Measurements from ENCODE around the gene IQSEC1. TPM values are rescaled to one million over a fixed set of nuclear protein-coding genes. Genes with fewer than 3 reads are reported as not detected.
A peak's percentile ranks its signal among the peaks of the same experiment; 100 is the strongest.

The IQSEC1 gene
- total RNA-seq, 2 donors from 2014 or later = 31.2 to 53.5 TPM

- Mint-ChIP-seq H3K4me1 (ENCODE audit: low read depth) (peaks cover 4% of the 10 kb centered on the region), H3K27me3 (ENCODE audit: low read depth) (no peaks in the 10 kb centered on the region), H3K27ac (no peak overlapping the region), H3K36me3 (ENCODE audit: insufficient read depth in 2 of 2) (no peaks in the 10 kb centered on the region), H3K4me3 (no peak overlapping the region), H3K9me3 (no peaks in the 10 kb centered on the region)
- DNase-seq (no peak), ATAC-seq (replicated peaks in 1 of 2) (no peak)
These were observed 21.6 kb downstream of the IQSEC1 start for GRCh38 chr3:13051581-13051980.

DNA sequence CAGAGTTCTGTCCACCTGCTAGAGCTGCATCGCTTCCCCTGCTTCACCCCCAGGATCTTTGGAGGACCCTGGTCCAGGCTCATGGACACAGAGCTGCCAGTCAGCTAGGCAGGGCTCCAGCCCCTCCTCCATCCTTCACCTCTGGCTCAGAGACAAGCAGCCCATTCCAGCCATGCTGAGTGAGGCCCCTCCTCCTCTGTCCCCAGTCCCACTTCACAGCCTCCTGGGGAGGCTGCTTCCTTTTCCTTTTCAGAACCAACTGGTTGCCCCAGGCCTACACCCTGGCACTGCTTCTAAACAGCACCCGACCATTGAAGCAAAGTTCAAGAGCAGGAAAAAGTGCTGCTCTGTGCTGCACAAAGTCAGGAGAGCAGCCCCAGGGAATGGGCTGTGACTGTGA, 22.2 kb downstream of the IQSEC1 start:
- DNase-seq (no peak), ATAC-seq (replicated peaks in 1 of 2) (no peak)
- H3K27me3 Mint-ChIP-seq (ENCODE audit: low read depth) = no peaks in the 10 kb centered on the region

DNA sequence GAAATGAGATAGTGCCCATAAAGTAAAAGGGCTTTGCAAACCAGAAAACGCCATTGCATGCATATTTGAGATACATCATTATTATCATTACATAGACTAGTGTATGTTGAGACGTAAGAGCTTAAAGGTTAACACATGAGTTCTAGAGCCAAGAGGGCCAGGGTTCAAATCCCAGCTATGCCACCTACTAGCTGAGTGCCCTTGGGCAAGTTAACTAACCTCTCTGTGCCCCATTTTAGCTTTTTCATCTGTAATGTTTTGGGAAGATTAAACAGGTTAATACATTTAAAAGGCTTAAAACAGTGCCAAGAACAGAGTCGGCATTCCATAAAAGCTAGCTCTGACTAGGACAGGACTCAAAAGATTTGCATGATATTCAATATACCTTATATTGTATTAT, 22.8 kb downstream of the IQSEC1 start:
- DNase-seq = no peak
- Mint-ChIP-seq H3K4me1 (ENCODE audit: low read depth) (peaks cover 15% of the 10 kb centered on the region), H3K27ac (no peak overlapping the region), H3K4me3 (no peak overlapping the region), H3K9me3 (no peaks in the 10 kb centered on the region), H3K27me3 (ENCODE audit: low read depth) (no peaks in the 10 kb centered on the region), H3K36me3 (ENCODE audit: insufficient read depth in 2 of 2) (no peaks in the 10 kb centered on the region)
- ATAC-seq (replicated peaks in 1 of 2) = no peak

More for the DNA sequence above, 22.2 kb downstream of the IQSEC1 start:
- Mint-ChIP-seq H3K27ac (no peak overlapping the region), H3K4me3 (no peak overlapping the region), H3K4me1 (ENCODE audit: low read depth) (peaks cover 9% of the 10 kb centered on the region), H3K36me3 (ENCODE audit: insufficient read depth in 2 of 2) (no peaks in the 10 kb centered on the region), H3K9me3 (no peaks in the 10 kb centered on the region)

GRCh38 chr3:13049400-13049799, 23.8 kb downstream of the IQSEC1 start:
- H3K4me3 Mint-ChIP-seq = no peak overlapping the region
- no peaks in the 10 kb centered on the region for H3K36me3 Mint-ChIP-seq (ENCODE audit: insufficient read depth in 2 of 2)
- no peak overlapping the region for H3K27ac Mint-ChIP-seq
- no peak for ATAC-seq (replicated peaks in 1 of 2)
- H3K4me1 Mint-ChIP-seq (ENCODE audit: low read depth) = peaks cover 15% of the 10 kb centered on the region
- no peak for DNase-seq
- no peaks in the 10 kb centered on the region for H3K9me3 Mint-ChIP-seq
- no peaks in the 10 kb centered on the region for H3K27me3 Mint-ChIP-seq (ENCODE audit: low read depth)

- no peak overlapping the region for H3K27ac Mint-ChIP-seq
- H3K36me3 Mint-ChIP-seq (ENCODE audit: insufficient read depth in 2 of 2) = no peaks in the 10 kb centered on the region
- no peaks in the 10 kb centered on the region for H3K9me3 Mint-ChIP-seq
- H3K4me1 Mint-ChIP-seq (ENCODE audit: low read depth) = peaks cover 15% of the 10 kb centered on the region
- DNase-seq (no peak), ATAC-seq (replicated peaks in 1 of 2) (no peak)
- no peaks in the 10 kb centered on the region for H3K27me3 Mint-ChIP-seq (ENCODE audit: low read depth)
- no peak overlapping the region for H3K4me3 Mint-ChIP-seq
These were observed 25.7 kb downstream of the IQSEC1 start for GRCh38 chr3:13047296-13048165.

- no peaks in the 10 kb centered on the region for H3K9me3 Mint-ChIP-seq
- H3K4me1 Mint-ChIP-seq (ENCODE audit: low read depth) = peaks cover 15% of the 10 kb centered on the region
- ATAC-seq (replicated peaks in 1 of 2) (no peak), DNase-seq (no peak)
- no peak overlapping the region for H3K27ac Mint-ChIP-seq
- no peaks in the 10 kb centered on the region for H3K27me3 Mint-ChIP-seq (ENCODE audit: low read depth)
- no peaks in the 10 kb centered on the region for H3K36me3 Mint-ChIP-seq (ENCODE audit: insufficient read depth in 2 of 2)
- peak overlapping the region in 1 of 2 donors; percentile 15 for H3K4me3 Mint-ChIP-seq
These were observed 26.5 kb downstream of the IQSEC1 start for GRCh38 chr3:13046569-13047274.

GRCh38 chr3:13045904-13046568, 27.2 kb downstream of the IQSEC1 start:
- no peaks in the 10 kb centered on the region for H3K27me3 Mint-ChIP-seq (ENCODE audit: low read depth)
- H3K27ac Mint-ChIP-seq = no peak overlapping the region

GRCh38 chr3:13045241-13045903, 27.9 kb downstream of the IQSEC1 start:
- no peak overlapping the region for H3K27ac Mint-ChIP-seq

More at GRCh38 chr3:13045904-13046568, 27.2 kb downstream of the IQSEC1 start:
- DNase-seq = peak; percentile 8 to 16
- Mint-ChIP-seq H3K4me1 (ENCODE audit: low read depth) (peaks cover 15% of the 10 kb centered on the region), H3K4me3 (no peak overlapping the region), H3K36me3 (ENCODE audit: insufficient read depth in 2 of 2) (no peaks in the 10 kb centered on the region), H3K9me3 (no peaks in the 10 kb centered on the region)
- peak; percentile 61 to 67 for ATAC-seq (replicated peaks in 1 of 2)

GRCh38 chr3:13044496-13045240, 28.6 kb downstream of the IQSEC1 start:
- H3K36me3 Mint-ChIP-seq (ENCODE audit: insufficient read depth in 2 of 2) = no peaks in the 10 kb centered on the region
- ATAC-seq (replicated peaks in 1 of 2) = no peak
- H3K4me1 Mint-ChIP-seq (ENCODE audit: low read depth) = peaks cover 28% of the 10 kb centered on the region
- no peaks in the 10 kb centered on the region for H3K27me3 Mint-ChIP-seq (ENCODE audit: low read depth)
- no peaks in the 10 kb centered on the region for H3K9me3 Mint-ChIP-seq
- H3K4me3 Mint-ChIP-seq = no peak overlapping the region
- H3K27ac Mint-ChIP-seq = no peak overlapping the region
- no peak for DNase-seq

More at GRCh38 chr3:13045241-13045903, 27.9 kb downstream of the IQSEC1 start:
- Mint-ChIP-seq H3K4me1 (ENCODE audit: low read depth) (peaks cover 21% of the 10 kb centered on the region), H3K36me3 (ENCODE audit: insufficient read depth in 2 of 2) (no peaks in the 10 kb centered on the region), H3K9me3 (no peaks in the 10 kb centered on the region), H3K4me3 (no peak overlapping the region), H3K27me3 (ENCODE audit: low read depth) (no peaks in the 10 kb centered on the region)
- DNase-seq (no peak), ATAC-seq (replicated peaks in 1 of 2) (peak in 1 of 2 donors; percentile 6)

GRCh38 chr3:13043656-13044055, 29.6 kb downstream of the IQSEC1 start:
- Mint-ChIP-seq H3K36me3 (ENCODE audit: insufficient read depth in 2 of 2) (no peaks in the 10 kb centered on the region), H3K27me3 (ENCODE audit: low read depth) (no peaks in the 10 kb centered on the region), H3K27ac (no peak overlapping the region), H3K4me1 (ENCODE audit: low read depth) (peaks cover 28% of the 10 kb centered on the region), H3K9me3 (no peaks in the 10 kb centered on the region), H3K4me3 (no peak overlapping the region)
- DNase-seq (no peak), ATAC-seq (replicated peaks in 1 of 2) (no peak)

DNA sequence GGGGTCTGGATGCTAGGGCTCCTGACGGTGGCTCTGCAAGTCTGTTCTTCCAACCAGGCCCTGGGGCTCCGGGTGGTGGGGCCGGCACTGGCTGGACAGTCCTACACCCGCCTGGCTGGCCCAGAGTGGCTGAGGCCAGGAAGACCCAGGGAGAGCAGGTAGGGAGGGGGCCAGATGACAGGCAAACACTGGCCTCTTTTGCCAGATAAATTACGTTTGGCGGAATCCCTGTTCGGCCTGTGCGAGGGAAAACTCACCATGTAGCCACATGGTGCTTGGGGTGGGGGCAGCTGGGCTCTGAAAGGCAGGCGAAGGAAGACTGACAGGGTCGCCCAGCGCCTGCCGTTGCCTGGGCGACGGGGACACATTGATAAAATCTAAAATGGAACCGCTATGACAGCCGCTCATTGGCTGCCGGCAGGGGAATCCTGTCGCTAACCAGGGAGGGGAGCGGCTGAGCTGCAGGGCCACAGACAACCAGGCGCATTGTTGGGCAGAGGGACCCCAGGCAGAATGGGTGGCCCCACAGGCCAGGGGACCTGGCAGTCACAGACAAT, 30.4 kb downstream of the IQSEC1 start:
- Mint-ChIP-seq H3K36me3 (ENCODE audit: insufficient read depth in 2 of 2) (no peaks in the 10 kb centered on the region), H3K4me3 (no peak overlapping the region), H3K4me1 (ENCODE audit: low read depth) (peaks cover 28% of the 10 kb centered on the region), H3K9me3 (no peaks in the 10 kb centered on the region), H3K27ac (no peak overlapping the region), H3K27me3 (ENCODE audit: low read depth) (no peaks in the 10 kb centered on the region)
- DNase-seq (no peak), ATAC-seq (replicated peaks in 1 of 2) (no peak)

DNA sequence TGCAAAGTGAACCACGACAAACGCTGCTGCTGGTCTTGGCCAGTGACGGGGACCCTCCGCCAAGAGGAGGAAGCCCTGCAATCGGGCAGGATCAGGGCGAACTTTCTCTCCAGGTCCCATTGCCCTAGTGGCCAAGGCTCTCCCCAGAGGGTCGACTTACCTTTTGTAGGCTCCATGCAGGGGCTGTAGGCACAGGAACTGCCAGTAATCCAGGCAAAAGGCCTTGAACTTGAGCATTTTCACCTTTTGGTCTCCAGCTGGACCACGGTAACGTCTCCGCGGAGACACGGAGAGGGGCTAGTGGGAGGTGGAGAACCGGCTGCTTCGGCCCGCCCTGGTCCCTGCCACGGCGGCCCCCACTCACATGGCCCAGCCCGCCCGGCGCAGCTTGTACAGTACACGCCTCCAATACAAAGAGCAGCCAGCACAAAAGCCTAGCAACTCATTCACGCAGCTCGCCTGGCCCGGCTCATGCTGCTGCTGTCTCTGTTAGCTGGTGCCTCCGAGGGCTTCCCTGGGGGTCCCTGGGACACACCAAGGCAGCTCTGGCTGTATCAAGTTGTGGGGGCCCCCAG, 31.0 kb downstream of the IQSEC1 start:
- H3K4me3 Mint-ChIP-seq = no peak overlapping the region
- H3K27ac Mint-ChIP-seq = no peak overlapping the region
- no peak for DNase-seq
- no peaks in the 10 kb centered on the region for H3K36me3 Mint-ChIP-seq (ENCODE audit: insufficient read depth in 2 of 2)
- ATAC-seq (replicated peaks in 1 of 2) = no peak
- H3K27me3 Mint-ChIP-seq (ENCODE audit: low read depth) = no peaks in the 10 kb centered on the region
- peaks cover 28% of the 10 kb centered on the region for H3K4me1 Mint-ChIP-seq (ENCODE audit: low read depth)
- H3K9me3 Mint-ChIP-seq = no peaks in the 10 kb centered on the region

All from activated T-cell treated with anti-CD3 and anti-CD28 coated beads, Interleukin-2, amount 50 U/mL, for 72 hours (primary cell).